GM06990 (cell line): ENCODE results near the gene TANK.
"Not testable (repeated sequence)": the region's sequence is repeated elsewhere in the genome, so short reads cannot be mapped to it uniquely, and the experiment has no call there.

ENCODE experiments used
- DNase-seq: peaks from one replicate; pipeline ENCODE4 v3.0.0-alpha.2; 2011; ENCODE audit not compliant: insufficient read length; ENCODE audit errors: extremely low read depth
- H3K27me3 ChIP-seq: replicated peaks from 2 replicates; pipeline ENCODE4 v1.6.0; 2011; ENCODE audit warnings: low read length; ENCODE audit not compliant: control insufficient read depth, insufficient read depth
- H3K36me3 ChIP-seq: 2 replicates; pipeline ENCODE4 v1.5.1; 2011; ENCODE audit warnings: low read length; ENCODE audit not compliant: control insufficient read depth, insufficient read depth
- H3K4me3 ChIP-seq: replicated peaks from 2 replicates; pipeline ENCODE4 v1.5.1; 2011; ENCODE audit warnings: low read depth, mild to moderate bottlenecking, control low read depth, low read length
- TF ChIP-seq, protein P1 (sequence below): IDR thresholded peaks from 2 replicates; pipeline ENCODE4 v1.5.1; 2011; ENCODE audit warnings: low read length, control low read depth, mild to moderate bottlenecking, inconsistent platforms; ENCODE audit not compliant: insufficient read depth, poor library complexity, severe bottlenecking

Gene TANK

GRCh38 chr2:161243905-161244304 is 83.7 kb downstream of the TANK start:
- Histone ChIP-seq H3K36me3 (no peaks in the 10 kb centered on the region), H3K4me3 (peak overlapping the region; percentile 65), H3K27me3 (no peaks in the 10 kb centered on the region)
- peak; percentile 25 for DNase-seq
- TF ChIP-seq, protein P1, sequence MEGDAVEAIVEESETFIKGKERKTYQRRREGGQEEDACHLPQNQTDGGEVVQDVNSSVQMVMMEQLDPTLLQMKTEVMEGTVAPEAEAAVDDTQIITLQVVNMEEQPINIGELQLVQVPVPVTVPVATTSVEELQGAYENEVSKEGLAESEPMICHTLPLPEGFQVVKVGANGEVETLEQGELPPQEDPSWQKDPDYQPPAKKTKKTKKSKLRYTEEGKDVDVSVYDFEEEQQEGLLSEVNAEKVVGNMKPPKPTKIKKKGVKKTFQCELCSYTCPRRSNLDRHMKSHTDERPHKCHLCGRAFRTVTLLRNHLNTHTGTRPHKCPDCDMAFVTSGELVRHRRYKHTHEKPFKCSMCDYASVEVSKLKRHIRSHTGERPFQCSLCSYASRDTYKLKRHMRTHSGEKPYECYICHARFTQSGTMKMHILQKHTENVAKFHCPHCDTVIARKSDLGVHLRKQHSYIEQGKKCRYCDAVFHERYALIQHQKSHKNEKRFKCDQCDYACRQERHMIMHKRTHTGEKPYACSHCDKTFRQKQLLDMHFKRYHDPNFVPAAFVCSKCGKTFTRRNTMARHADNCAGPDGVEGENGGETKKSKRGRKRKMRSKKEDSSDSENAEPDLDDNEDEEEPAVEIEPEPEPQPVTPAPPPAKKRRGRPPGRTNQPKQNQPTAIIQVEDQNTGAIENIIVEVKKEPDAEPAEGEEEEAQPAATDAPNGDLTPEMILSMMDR = no peak

DNA sequence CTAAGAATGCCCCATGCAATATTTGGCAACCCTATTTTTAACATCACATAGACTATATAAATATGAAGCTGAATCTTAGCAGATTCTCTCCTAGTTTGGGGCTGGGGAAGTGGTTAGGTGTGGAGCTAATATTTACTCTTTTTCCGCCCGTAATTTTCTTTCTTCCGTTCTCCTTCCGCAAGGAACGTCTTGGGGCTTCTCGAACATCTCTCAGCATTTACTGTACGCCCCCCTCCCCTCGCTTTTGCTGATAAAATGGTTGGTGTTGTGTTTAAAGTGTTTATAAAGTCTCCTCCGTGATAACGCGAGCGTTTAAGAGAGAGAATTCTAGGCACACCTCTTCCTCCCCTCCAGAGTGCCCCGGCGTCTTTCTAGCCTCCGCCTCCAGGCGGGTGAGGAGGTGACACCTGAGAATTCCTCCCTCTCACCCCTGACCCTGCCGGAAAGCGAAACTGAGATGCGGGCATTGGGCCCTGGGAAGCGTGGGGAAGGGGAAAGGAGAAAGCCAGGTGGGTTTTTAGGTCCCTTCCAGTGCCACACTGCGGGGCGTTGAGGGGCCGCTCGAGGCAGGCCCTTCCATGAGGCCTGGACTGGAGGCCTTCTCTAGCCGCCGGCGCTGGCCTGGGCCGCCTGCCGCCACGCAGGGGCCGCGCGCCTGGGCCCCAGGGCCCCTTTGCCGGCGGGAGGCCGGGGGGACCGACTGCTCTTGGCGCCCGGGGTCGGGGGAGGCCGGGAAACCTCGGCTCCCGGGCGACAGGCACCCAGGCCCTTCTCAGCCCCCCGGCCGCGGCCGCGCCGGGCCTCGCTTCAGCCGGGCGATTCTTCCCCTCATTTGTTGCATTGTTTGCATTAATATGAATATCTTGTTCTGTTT is 84.4 kb downstream of the TANK start:
- H3K36me3 ChIP-seq, H3K27me3 ChIP-seq: not testable (repeated sequence)
- peak; percentile 71 for DNase-seq
- H3K4me3 ChIP-seq = peak overlapping the region; percentile 65

- Histone ChIP-seq H3K27me3 (no peaks in the 10 kb centered on the region), H3K4me3 (peak overlapping the region; percentile 65), H3K36me3 (no peaks in the 10 kb centered on the region)
- TF ChIP-seq, protein P1 = no peak
- DNase-seq = no peak
These were observed 85.0 kb downstream of the TANK start for GRCh38 chr2:161245261-161245553.

DNA sequence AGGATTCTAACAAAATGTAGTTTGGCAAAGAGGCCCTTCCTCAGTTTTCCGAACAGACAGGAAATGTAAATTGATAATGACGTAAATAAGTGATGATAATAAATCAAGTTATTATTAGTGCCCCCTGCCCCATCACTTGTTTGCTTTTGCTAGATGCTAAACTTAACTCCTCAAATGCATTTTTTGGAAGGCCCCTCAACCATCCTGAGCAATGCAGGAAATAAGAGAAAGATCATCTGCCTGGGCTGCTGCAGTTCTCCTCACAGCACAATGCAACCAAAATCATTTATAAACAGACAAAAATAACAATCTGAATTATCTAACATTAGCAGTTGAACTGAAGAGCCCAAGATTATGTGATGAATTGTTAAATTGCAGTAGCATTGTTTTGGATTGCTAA is 85.4 kb downstream of the TANK start:
- DNase-seq = no peak
- H3K4me3 ChIP-seq = peak overlapping the region; percentile 65
- H3K36me3 ChIP-seq = no peaks in the 10 kb centered on the region
- H3K27me3 ChIP-seq = no peaks in the 10 kb centered on the region
- TF ChIP-seq, protein P1 = no peak

GRCh38 chr2:161246281-161246680 is 86.1 kb downstream of the TANK start:
- no peak overlapping the region for H3K4me3 ChIP-seq
- no peaks in the 10 kb centered on the region for H3K27me3 ChIP-seq
- no peaks in the 10 kb centered on the region for H3K36me3 ChIP-seq
- DNase-seq = no peak
- TF ChIP-seq, protein P1 = no peak

- no peak overlapping the region for H3K4me3 ChIP-seq
- H3K36me3 ChIP-seq = peaks cover 2% of the 10 kb centered on the region; the same call in 1 of the 2 replicates
- TF ChIP-seq, protein P1 = peak; percentile 43
- DNase-seq = peak; percentile 17
- H3K27me3 ChIP-seq = no peaks in the 10 kb centered on the region
These were observed 90.7 kb downstream of the TANK start for GRCh38 chr2:161250864-161251436.
